Measurements from ENCODE around the gene MCC.

- TF ChIP-seq CTCF (IDR thresholded peaks at IDR 0.05) (no peak), POLR2AphosphoS5 (IDR thresholded peaks at IDR 0.05; ENCODE audit: low read depth, low read length) (no peak), REST (IDR thresholded peaks at IDR 0.05; ENCODE audit: insufficient read depth in 1 of 2, low read depth in 2 of 2, low read length in 1 of 2) (no peak)
Measured at GRCh38 chr5:113526421-113526820, 38.2 kb upstream of the MCC start.

Data from Panc1 (cell line).